ENCODE data around the gene CUL5.
"Not testable (repeated sequence)": the region's sequence is repeated elsewhere in the genome, so short reads cannot be mapped to it uniquely, and the experiment has no call there.

The CUL5 gene

GRCh38 chr11:108025387-108026080 is 16.8 kb downstream of the CUL5 start:
- DNase-seq (ENCODE audit: low spot score), result no peak

GRCh38 chr11:108027057-108027456 is 18.4 kb downstream of the CUL5 start:
- DNase-seq (ENCODE audit: low spot score), result no peak

GRCh38 chr11:108028822-108029441 is 20.2 kb downstream of the CUL5 start:
- not testable (repeated sequence) for DNase-seq (ENCODE audit: low spot score)

GRCh38 chr11:108031604-108032003 is 22.9 kb downstream of the CUL5 start:
- not testable (repeated sequence) for DNase-seq (ENCODE audit: low spot score)

- DNase-seq (ENCODE audit: low spot score), result no peak
These were observed 24.1 kb downstream of the CUL5 start for GRCh38 chr11:108032800-108033199.

GRCh38 chr11:108034034-108034433 is 25.3 kb downstream of the CUL5 start:
- DNase-seq (ENCODE audit: low spot score), result no peak

- no peak for DNase-seq (ENCODE audit: low spot score)
These were observed 26.3 kb downstream of the CUL5 start for GRCh38 chr11:108034952-108035351.

GRCh38 chr11:108035690-108036089 is 27.0 kb downstream of the CUL5 start:
- DNase-seq (ENCODE audit: low spot score), result no peak

GRCh38 chr11:108037211-108037610 is 28.5 kb downstream of the CUL5 start:
- DNase-seq (ENCODE audit: low spot score), result no peak

- no peak for DNase-seq (ENCODE audit: low spot score)
These were observed 28.9 kb downstream of the CUL5 start for GRCh38 chr11:108037636-108038035.

- DNase-seq (ENCODE audit: low spot score), result no peak
These were observed 39.6 kb downstream of the CUL5 start for GRCh38 chr11:108048269-108048668.

- DNase-seq (ENCODE audit: low spot score), result no peak
These were observed 53.6 kb downstream of the CUL5 start for GRCh38 chr11:108062336-108062735.

- no peak for DNase-seq (ENCODE audit: low spot score)
These were observed 54.7 kb downstream of the CUL5 start for GRCh38 chr11:108063410-108063809.

- DNase-seq (ENCODE audit: low spot score), result no peak
These were observed 61.2 kb downstream of the CUL5 start for GRCh38 chr11:108069947-108070346.

GRCh38 chr11:108084811-108085210 is 76.1 kb downstream of the CUL5 start:
- no peak for DNase-seq (ENCODE audit: low spot score)

GRCh38 chr11:108085672-108086071 is 77.0 kb downstream of the CUL5 start:
- DNase-seq (ENCODE audit: low spot score), result no peak

GRCh38 chr11:108092134-108092533 is 83.4 kb downstream of the CUL5 start:
- no peak for DNase-seq (ENCODE audit: low spot score)

GRCh38 chr11:108093128-108093904 is 84.6 kb downstream of the CUL5 start:
- no peak for DNase-seq (ENCODE audit: low spot score)

GRCh38 chr11:108097179-108097578 is 88.5 kb downstream of the CUL5 start:
- no peak for DNase-seq (ENCODE audit: low spot score)

- DNase-seq (ENCODE audit: low spot score), result no peak
These were observed 92.5 kb downstream of the CUL5 start for GRCh38 chr11:108101090-108101775.

GRCh38 chr11:108111126-108111525 is 102.4 kb downstream of the CUL5 start:
- no peak for DNase-seq (ENCODE audit: low spot score)

GRCh38 chr11:108112057-108112456 is 103.4 kb downstream of the CUL5 start:
- no peak for DNase-seq (ENCODE audit: low spot score)
